A172 (cell line): Measurements from ENCODE around the gene GLA. TPM values are rescaled to one million over a fixed set of nuclear protein-coding genes. Genes with fewer than 3 reads are reported as not detected.

Source experiments
- DNase-seq: peaks from one replicate; pipeline ENCODE4 v3.0.0-alpha.2; 2015; ENCODE audit warnings: low spot score
- total RNA-seq: library from RNA; depleted of rRNA; stranded (reverse); fragments of >200 nt; shearing (Covaris generic); gene quantifications from 2 replicates; pipeline ENCODE4 v1.2.3, GENCODE V29; 2014

The GLA gene
- total RNA-seq, 1 experiment from 2014 or later, result 40.4 TPM

DNA sequence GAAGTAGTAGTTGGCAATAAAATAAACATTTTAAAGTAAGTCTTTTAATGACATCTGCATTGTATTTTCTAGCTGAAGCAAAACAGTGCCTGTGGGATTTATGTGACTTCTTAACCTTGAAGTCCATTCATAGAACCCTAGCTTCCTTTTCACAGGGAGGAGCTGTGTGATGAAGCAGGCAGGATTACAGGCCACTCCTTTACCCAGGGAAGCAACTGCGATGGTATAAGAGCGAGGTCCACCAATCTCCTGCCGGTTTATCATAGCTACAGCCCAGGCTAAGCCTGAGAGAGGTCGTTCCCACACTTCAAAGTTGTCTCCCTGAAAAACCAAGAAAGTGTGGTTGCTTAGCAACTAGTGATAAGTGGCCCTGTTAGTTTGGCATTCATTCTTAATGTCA, 9.9 kb downstream of the GLA start:
- no peak for DNase-seq

GRCh38 chrX:101395789-101396188, 11.9 kb downstream of the GLA start:
- no peak for DNase-seq

DNA sequence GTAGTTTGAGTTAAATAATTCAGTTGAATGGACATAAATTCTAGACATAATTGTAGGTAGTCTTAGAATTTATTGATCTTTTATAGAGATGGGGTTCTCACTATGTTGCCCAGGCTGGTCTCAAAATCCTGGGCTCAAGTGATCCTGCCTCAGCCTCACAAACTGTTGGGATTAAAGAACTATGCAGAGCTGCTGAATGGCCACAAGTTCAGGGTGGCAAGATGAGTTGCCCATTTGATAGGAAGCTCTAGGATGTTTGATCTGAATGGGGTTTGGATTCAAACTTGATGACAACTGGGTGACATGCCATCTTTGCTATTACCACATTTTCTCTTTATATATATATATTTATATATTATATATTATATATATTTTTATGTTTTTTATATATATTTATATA, 13.4 kb downstream of the GLA start:
- no peak for DNase-seq

GRCh38 chrX:101393530-101394305, 14.0 kb downstream of the GLA start:
- DNase-seq, result no peak

- no peak for DNase-seq
These were observed 15.9 kb downstream of the GLA start for GRCh38 chrX:101391831-101392230.

- DNase-seq, result peak; percentile 66
These were observed 16.8 kb downstream of the GLA start, which contains the start of gene RPL36A for GRCh38 chrX:101390664-101391525. TSS of gene RPL36A (plus strand) at chrX:101391011. CDS start at chrX:101391044, 33 bp downstream.

DNA sequence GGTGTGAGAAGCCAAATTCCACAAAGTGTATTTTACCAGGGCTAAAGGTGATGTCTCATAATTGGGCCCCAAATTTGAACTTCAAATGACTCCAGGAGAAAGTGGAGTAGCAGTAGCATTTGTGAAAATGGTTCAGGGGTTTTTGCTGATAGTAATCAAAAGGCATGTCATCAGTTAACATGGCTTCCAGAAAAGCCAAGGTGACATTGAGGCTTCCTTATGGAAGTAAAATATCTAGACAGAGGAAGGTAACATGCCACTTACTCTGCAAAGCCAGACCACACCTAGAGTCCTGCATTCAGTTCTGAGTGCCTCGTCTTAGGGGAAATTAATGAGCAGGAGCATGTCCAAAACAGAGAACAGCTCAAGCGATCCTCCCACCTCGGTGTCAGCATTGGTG, 19.1 kb downstream of the GLA start:
- DNase-seq, result no peak

DNA sequence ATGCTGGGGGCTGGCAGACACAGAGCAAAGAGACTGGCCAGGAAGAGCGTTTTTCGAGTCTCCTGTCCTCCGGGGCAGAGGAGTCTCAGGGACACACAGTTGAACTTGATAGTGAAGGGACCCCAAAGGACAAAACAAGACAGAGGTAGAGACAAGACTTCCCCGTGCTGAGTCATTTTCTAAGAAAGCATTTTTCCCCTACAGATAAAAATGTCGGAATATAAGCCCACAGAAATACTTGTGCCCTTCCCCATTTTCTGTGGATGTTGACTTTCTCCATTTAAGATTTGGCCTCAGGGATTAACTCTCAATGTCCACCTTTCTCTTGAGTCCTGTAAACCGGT, 21.2 kb downstream of the GLA start:
- no peak for DNase-seq

- DNase-seq, result no peak
These were observed 21.8 kb downstream of the GLA start, which contains the start of gene BTK for GRCh38 chrX:101385795-101386541. TSS of gene BTK (minus strand) at chrX:101386191. CDS start at chrX:101375284, 10,907 bp downstream.

GRCh38 chrX:101385026-101385684, 22.6 kb downstream of the GLA start:
- DNase-seq, result no peak

- no peak for DNase-seq
These were observed 24.0 kb downstream of the GLA start for GRCh38 chrX:101383679-101384205.

DNA sequence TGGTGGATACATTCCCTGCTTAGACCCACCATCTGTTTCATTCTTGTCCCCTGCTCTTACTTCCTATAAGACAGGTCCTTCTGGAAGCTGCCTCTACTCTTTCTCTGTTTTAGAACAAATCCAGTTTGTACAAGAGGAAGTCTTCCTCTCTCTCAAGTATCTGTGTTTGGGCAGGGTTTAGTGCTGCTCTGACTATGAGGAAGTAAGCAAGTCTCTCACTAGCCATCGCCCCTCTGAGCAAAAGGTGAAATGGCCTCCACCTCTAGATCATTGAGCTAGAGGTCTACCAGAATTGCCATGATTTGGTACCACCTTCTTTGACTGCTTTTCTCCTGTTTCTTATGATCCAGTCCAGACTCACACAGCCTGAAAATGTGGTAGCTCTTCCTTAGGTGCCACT, 30.2 kb downstream of the GLA start:
- DNase-seq, result no peak

- no peak for DNase-seq
These were observed 36.7 kb downstream of the GLA start for GRCh38 chrX:101370888-101371504.

DNA sequence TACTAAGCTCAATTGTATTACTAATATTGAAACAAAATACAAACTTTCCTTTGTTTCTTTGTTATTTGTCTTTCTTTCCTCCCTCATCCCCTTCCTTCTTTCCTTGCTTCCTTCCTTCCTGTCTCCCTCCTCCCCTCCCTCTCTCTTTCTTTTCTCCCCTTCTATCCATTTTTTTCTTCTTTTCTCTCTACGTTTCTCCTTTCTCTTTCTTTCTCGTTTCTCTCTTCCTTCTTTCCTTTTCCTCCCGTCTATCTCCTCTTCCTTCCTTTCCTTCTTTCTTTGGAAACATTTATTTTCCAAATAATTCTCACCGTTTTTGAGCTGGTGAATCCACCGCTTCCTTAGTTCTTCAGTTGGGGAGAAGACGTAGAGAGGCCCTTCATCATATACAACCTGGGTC, 38.0 kb downstream of the GLA start:
- no peak for DNase-seq

DNA sequence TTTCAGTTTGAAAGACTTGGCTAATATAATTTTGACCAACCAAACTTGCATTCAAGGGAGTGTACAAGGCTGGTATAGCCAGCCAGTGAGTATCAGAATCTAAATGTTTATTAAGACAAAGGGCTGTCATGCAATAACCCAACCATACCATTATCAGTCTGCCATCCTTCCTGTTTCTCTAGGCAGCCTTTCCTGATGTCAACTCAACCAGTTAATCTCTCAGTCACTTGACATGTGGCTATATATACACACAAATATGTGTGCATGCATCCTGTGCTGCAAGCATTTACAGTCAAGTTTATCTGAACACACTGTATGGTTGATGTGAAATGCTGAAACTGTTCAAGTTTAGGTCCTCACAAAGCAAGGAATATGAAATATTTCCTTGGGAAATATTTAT, 38.9 kb downstream of the GLA start:
- no peak for DNase-seq

GRCh38 chrX:101365301-101365795, 42.4 kb downstream of the GLA start:
- DNase-seq, result no peak

DNA sequence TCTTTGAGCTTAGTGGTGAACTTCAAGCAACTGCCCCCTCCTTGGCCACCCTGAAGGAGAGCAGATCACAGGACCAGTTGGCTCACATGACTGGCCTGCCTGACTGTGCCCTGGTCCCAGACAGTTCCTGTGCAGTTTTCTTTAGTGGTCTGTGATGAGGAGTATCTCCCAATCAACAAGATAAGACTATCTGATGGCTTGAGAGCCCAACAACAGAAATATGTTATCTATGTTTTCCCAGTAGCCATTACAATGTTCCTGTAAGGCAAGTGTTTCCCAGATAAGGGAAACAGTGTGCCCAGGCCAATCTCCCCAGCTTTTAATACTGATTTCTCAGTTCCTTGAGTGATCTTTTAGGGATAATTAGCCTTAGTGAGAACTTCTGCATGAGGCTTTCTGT, 45.0 kb downstream of the GLA start:
- no peak for DNase-seq

GRCh38 chrX:101362116-101362515, 45.6 kb downstream of the GLA start:
- no peak for DNase-seq

DNA sequence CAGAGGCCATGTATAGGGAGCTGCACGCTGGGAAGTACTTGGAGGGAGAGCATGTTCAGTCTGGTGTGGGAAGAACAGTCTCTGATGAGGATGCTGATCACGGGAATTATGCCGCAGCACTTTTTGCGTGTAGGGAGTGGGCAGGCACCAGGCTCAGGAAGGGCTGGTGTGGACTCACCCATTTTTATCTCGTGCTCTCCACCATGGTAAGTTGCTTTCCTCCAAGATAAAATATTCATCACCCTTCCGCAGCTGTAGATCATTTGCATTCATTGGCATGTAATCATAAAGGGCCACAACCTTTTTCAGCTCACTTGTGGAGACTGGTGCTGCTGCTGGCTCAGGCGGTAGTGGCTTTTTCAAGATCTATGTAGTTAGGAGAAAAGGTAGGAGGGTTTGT, 47.3 kb downstream of the GLA start:
- DNase-seq, result no peak

- DNase-seq, result no peak
These were observed 47.8 kb downstream of the GLA start for GRCh38 chrX:101359966-101360365.
